GM23248 (cell line): ENCODE measurements around the gene ZMIZ2. TPM values are rescaled to one million over a fixed set of nuclear protein-coding genes. Genes with fewer than 3 reads are reported as not detected.
"Not testable (repeated sequence)": the region's sequence is repeated elsewhere in the genome, so short reads cannot be mapped to it uniquely, and the experiment has no call there.

Experiments used
- DNase-seq: peaks from one replicate; pipeline ENCODE4 v3.0.0-alpha.2; 2015
- H2AFZ ChIP-seq: fragments of 200-600 bp; sonication (generic); 2 replicates; pipeline ENCODE4 v1.6.1; 2016; ENCODE audit warnings: antibody characterized with exemption
- H3F3A ChIP-seq: fragments of 200-600 bp; sonication (generic); 2 replicates; pipeline ENCODE4 v1.6.1; 2016; ENCODE audit warnings: mild to moderate bottlenecking, antibody characterized with exemption, mixed run types; ENCODE audit not compliant: insufficient read depth
- H3K27ac ChIP-seq: fragments of 200-600 bp; sonication (generic); 2 replicates; pipeline ENCODE4 v1.5.1; 2016; ENCODE audit warnings: mild to moderate bottlenecking
- H3K27me3 ChIP-seq: fragments of 200-600 bp; sonication (generic); replicated peaks from 2 replicates; pipeline ENCODE4 v1.6.1; 2016; ENCODE audit warnings: mild to moderate bottlenecking; ENCODE audit not compliant: insufficient read depth
- H3K36me3 ChIP-seq: fragments of 200-600 bp; sonication (generic); 2 replicates; pipeline ENCODE4 v1.6.1; 2016; ENCODE audit warnings: low read depth, mild to moderate bottlenecking
- H3K4me1 ChIP-seq: fragments of 200-600 bp; sonication (generic); 2 replicates; pipeline ENCODE4 v1.6.1; 2016; ENCODE audit warnings: mild to moderate bottlenecking; ENCODE audit not compliant: insufficient read depth
- H3K4me2 ChIP-seq: fragments of 200-600 bp; sonication (generic); one replicate; pipeline ENCODE4 v1.6.1; 2016; ENCODE audit warnings: mild to moderate bottlenecking; ENCODE audit not compliant: unreplicated experiment
- H3K4me3 ChIP-seq: fragments of 200-600 bp; sonication (generic); 2 replicates; pipeline ENCODE4 v1.5.1; 2016; ENCODE audit warnings: mild to moderate bottlenecking
- H3K79me2 ChIP-seq: fragments of 200-600 bp; sonication (generic); 2 replicates; pipeline ENCODE4 v1.6.1; 2016; ENCODE audit warnings: mild to moderate bottlenecking; ENCODE audit not compliant: insufficient read depth
- H3K9ac ChIP-seq: fragments of 200-600 bp; sonication (generic); 2 replicates; pipeline ENCODE4 v1.6.1; 2016; ENCODE audit warnings: mild to moderate bottlenecking
- H3K9me2 ChIP-seq: fragments of 200-600 bp; sonication (generic); 2 replicates; pipeline ENCODE4 v1.6.1; 2016; ENCODE audit warnings: mixed run types, mild to moderate bottlenecking, moderate library complexity; ENCODE audit not compliant: insufficient read depth
- H3K9me3 ChIP-seq: fragments of 200-600 bp; sonication (generic); one replicate; pipeline ENCODE4 v1.6.1; 2017; ENCODE audit warnings: low read depth
- H4K20me1 ChIP-seq: fragments of 200-600 bp; sonication (generic); 2 replicates; pipeline ENCODE4 v1.6.0; 2016; ENCODE audit not compliant: insufficient read depth
- EZH2 ChIP-seq: fragments of 200-600 bp; sonication (generic); IDR thresholded peaks from 2 replicates; pipeline ENCODE4 v1.6.1; 2018; ENCODE audit warnings: antibody characterized with exemption, mild to moderate bottlenecking; ENCODE audit not compliant: insufficient read depth, poor library complexity, severe bottlenecking
- EZH2phosphoT487 ChIP-seq: fragments of 200-600 bp; sonication (generic); IDR thresholded peaks from 2 replicates; pipeline ENCODE4 v1.6.1; 2018; ENCODE audit warnings: antibody characterized with exemption, moderate library complexity, mild to moderate bottlenecking, low read depth; ENCODE audit not compliant: insufficient read depth
- WGBS, 2 experiments: methylation state at CpG; one replicate each; pipeline ENCODE4 v1.1.6; 2015 to 2017; ENCODE audit warnings: low lambda C conversion rate in 2 of 2, low coverage in 1 of 2; ENCODE audit errors: missing lambda C conversion rate in 2 of 2; 5-methylcytosine and 5-hydroxymethylcytosine counted together
- in situ Hi-C: fragments of 300-500 bp; cut with MboI; formaldehyde crosslinking; loops from 2 replicates; pipeline ENCODE4 v1.15.0; 2020
- polyA plus RNA-seq: library from polyadenylated mRNA; unstranded; fragments of >200 nt; fragmentation: Nextera tagmentation; extraction: Ambion mirVana; gene quantifications from 2 replicates; pipeline ENCODE4 v1.2.1, GENCODE V29; 2016
- total RNA-seq: library from RNA; depleted of rRNA; stranded (reverse); fragments of >200 nt; shearing (Covaris generic); gene quantifications from 2 replicates; pipeline ENCODE4 v1.2.3, GENCODE V29; 2014

Gene ZMIZ2
- total and polyA plus RNA-seq, 2 experiments from 2014 or later = 7.8 to 9.7 TPM

GRCh38 chr7:44798649-44799305, 50.1 kb downstream of the ZMIZ2 start:
- peak overlapping the region; percentile 98 for H3K27ac ChIP-seq
- H4K20me1 ChIP-seq = peaks cover 20% of the 10 kb centered on the region; the same call in 1 of the 2 replicates
- H2AFZ ChIP-seq = no peak overlapping the region
- DNase-seq = peak; percentile 60
- H3K27me3 ChIP-seq = no peaks in the 10 kb centered on the region
- 3 to 11% methylated on average over 2 of the region's 2 CpGs for WGBS, 2 experiments
- peaks cover 46% of the 10 kb centered on the region for H3K36me3 ChIP-seq
- peak overlapping the region; percentile 83 for H3K4me3 ChIP-seq
- H3F3A ChIP-seq = peaks cover 53% of the 10 kb centered on the region
- no peaks in the 10 kb centered on the region for H3K9me2 ChIP-seq
- TF ChIP-seq EZH2 (no peak), EZH2phosphoT487 (no peak)
- peak overlapping the region; percentile 85 for H3K4me2 ChIP-seq
- peaks cover 56% of the 10 kb centered on the region for H3K79me2 ChIP-seq
- H3K9ac ChIP-seq = peak overlapping the region; percentile 97
- peaks cover 17% of the 10 kb centered on the region for H3K4me1 ChIP-seq
- no peaks in the 10 kb centered on the region for H3K9me3 ChIP-seq
- in situ Hi-C loops = no loop called here

GRCh38 chr7:44799939-44800338, 51.3 kb downstream of the ZMIZ2 start:
- no peaks in the 10 kb centered on the region for H3K9me3 ChIP-seq
- no peak overlapping the region for H3K9ac ChIP-seq
- in situ Hi-C loops = no loop called here
- DNase-seq = no peak
- 68 to 76% methylated on average over 4 of the region's 4 CpGs for WGBS, 2 experiments
- no peaks in the 10 kb centered on the region for H3K9me2 ChIP-seq
- H3F3A ChIP-seq = peaks cover 65% of the 10 kb centered on the region
- H3K4me3 ChIP-seq = no peak overlapping the region
- TF ChIP-seq EZH2 (no peak), EZH2phosphoT487 (no peak)
- H3K36me3 ChIP-seq = peaks cover 50% of the 10 kb centered on the region
- H3K4me2 ChIP-seq = peak overlapping the region; percentile 85
- H2AFZ ChIP-seq = no peak overlapping the region
- no peak overlapping the region for H3K27ac ChIP-seq
- H3K4me1 ChIP-seq = peaks cover 17% of the 10 kb centered on the region
- no peaks in the 10 kb centered on the region for H3K27me3 ChIP-seq
- peaks cover 55% of the 10 kb centered on the region for H3K79me2 ChIP-seq
- peaks cover 20% of the 10 kb centered on the region; the same call in 1 of the 2 replicates for H4K20me1 ChIP-seq

GRCh38 chr7:44801890-44802289, 53.2 kb downstream of the ZMIZ2 start:
- peaks cover 20% of the 10 kb centered on the region; the same call in 1 of the 2 replicates for H4K20me1 ChIP-seq
- peak overlapping the region; percentile 53 for H3K27ac ChIP-seq
- H3K4me2 ChIP-seq = peak overlapping the region; percentile 0
- TF ChIP-seq EZH2 (no peak), EZH2phosphoT487 (no peak)
- peaks cover 41% of the 10 kb centered on the region for H3K79me2 ChIP-seq
- peaks cover 77% of the 10 kb centered on the region for H3F3A ChIP-seq
- H3K27me3 ChIP-seq = no peaks in the 10 kb centered on the region
- peaks cover 17% of the 10 kb centered on the region for H3K4me1 ChIP-seq
- in situ Hi-C loops = no loop called here
- DNase-seq = peak; percentile 69
- H3K9me2 ChIP-seq = no peaks in the 10 kb centered on the region
- H2AFZ ChIP-seq = no peak overlapping the region
- 63 to 64% methylated on average over 5 of the region's 5 CpGs for WGBS, 2 experiments
- no peaks in the 10 kb centered on the region for H3K9me3 ChIP-seq
- H3K9ac ChIP-seq = no peak overlapping the region
- peaks cover 50% of the 10 kb centered on the region for H3K36me3 ChIP-seq
- H3K4me3 ChIP-seq = no peak overlapping the region

GRCh38 chr7:44802418-44803025, 53.9 kb downstream of the ZMIZ2 start:
- H3K4me2 ChIP-seq = no peak overlapping the region
- no peak for DNase-seq
- H3F3A ChIP-seq = peaks cover 76% of the 10 kb centered on the region
- no peaks in the 10 kb centered on the region for H3K9me2 ChIP-seq
- H3K36me3 ChIP-seq = peaks cover 50% of the 10 kb centered on the region
- no peak for TF ChIP-seq EZH2phosphoT487
- TF ChIP-seq EZH2 = no peak
- peaks cover 20% of the 10 kb centered on the region; the same call in 1 of the 2 replicates for H4K20me1 ChIP-seq
- H3K9me3 ChIP-seq = no peaks in the 10 kb centered on the region
- no peak overlapping the region for H3K4me3 ChIP-seq
- no peak overlapping the region for H2AFZ ChIP-seq
- H3K27me3 ChIP-seq = no peaks in the 10 kb centered on the region
- H3K4me1 ChIP-seq = peaks cover 17% of the 10 kb centered on the region
- in situ Hi-C loops = no loop called here
- peak overlapping the region; percentile 53 for H3K27ac ChIP-seq
- H3K79me2 ChIP-seq = peaks cover 34% of the 10 kb centered on the region
- no peak overlapping the region for H3K9ac ChIP-seq
- 98% methylated on average over 5 of the region's 5 CpGs for WGBS, 2 experiments

- H3K27me3 ChIP-seq, H3K9me3 ChIP-seq, H3K9ac ChIP-seq, H2AFZ ChIP-seq, H3K4me2 ChIP-seq, DNase-seq, H3K9me2 ChIP-seq, H3K4me3 ChIP-seq, in situ Hi-C loops: not testable (repeated sequence)
- Histone ChIP-seq H3K36me3 (peaks cover 47% of the 10 kb centered on the region), H4K20me1 (peaks cover 17% of the 10 kb centered on the region; the same call in 1 of the 2 replicates), H3K27ac (peak overlapping the region; percentile 45; the same call in 1 of the 2 replicates), H3K4me1 (peaks cover 11% of the 10 kb centered on the region), H3F3A (peaks cover 61% of the 10 kb centered on the region), H3K79me2 (peaks cover 20% of the 10 kb centered on the region)
- WGBS, 2 experiments = 90 to 91% methylated on average over 10 of the region's 10 CpGs
These were observed 55.3 kb downstream of the ZMIZ2 start for GRCh38 chr7:44803828-44804519.
